ENCODE data around the gene RPL39L. TPM values are rescaled to one million over a fixed set of nuclear protein-coding genes. Genes with fewer than 3 reads are reported as not detected.

RPL39L gene
- total and polyA plus RNA-seq, 7 donors: 8.4 to 27.7 (median 20.6) TPM

GRCh38 chr3:187162265-187162953 lies 23.1 kb upstream of the RPL39L start:
- Histone ChIP-seq H3K27ac (no peak overlapping the region), H3K4me3 (no peak overlapping the region), H3K36me3 (no peaks in the 10 kb centered on the region), H3K27me3 (no peaks in the 10 kb centered on the region), H3K4me1 (peaks cover 0 to 10% (median 4%) of the 10 kb centered on the region in 4 donors), H3K9me3 (peaks cover 0 to 5% (median 0%) of the 10 kb centered on the region in 4 donors)
- 65 to 68% methylated on average over 6 of the region's 6 CpGs for WGBS, 2 donors
- TF ChIP-seq POLR2AphosphoS5 (IDR thresholded peaks at IDR 0.05) (no peak), EP300 (IDR thresholded peaks at IDR 0.05) (no peak)
- no peak for DNase-seq
- intact Hi-C loops (cut with DNase I): no loop called here

DNA sequence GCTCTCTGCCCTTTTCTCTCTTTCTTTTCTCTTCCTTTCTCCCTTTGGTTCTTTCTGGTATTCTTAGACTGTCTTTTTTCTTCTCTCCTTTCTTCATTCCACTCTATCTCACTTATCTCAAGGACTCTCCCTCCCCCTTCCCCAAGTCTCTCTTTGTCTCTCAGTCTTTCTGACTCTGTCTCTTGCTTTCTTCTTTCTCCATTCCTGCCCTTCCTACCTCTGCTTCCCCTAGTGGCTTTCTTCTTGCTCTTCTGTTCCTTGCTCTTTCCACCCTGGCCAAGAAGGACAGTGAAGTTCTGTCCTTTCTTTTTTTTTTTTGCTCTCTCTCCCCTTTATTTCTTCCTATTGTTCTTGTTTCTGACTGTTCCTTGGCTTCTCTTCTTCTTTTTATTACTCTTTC lies 22.3 kb upstream of the RPL39L start:
- DNase-seq: no peak
- no peak overlapping the region for H3K4me3 ChIP-seq
- H3K27me3 ChIP-seq: no peaks in the 10 kb centered on the region
- peaks cover 0 to 5% (median 0%) of the 10 kb centered on the region in 4 donors for H3K9me3 ChIP-seq
- peaks cover 0 to 5% (median 0%) of the 10 kb centered on the region in 4 donors for H3K4me1 ChIP-seq
- intact Hi-C loops (cut with DNase I): no loop called here
- TF ChIP-seq POLR2A (IDR thresholded peaks at IDR 0.05): no peak
- TF ChIP-seq POLR2AphosphoS5 (IDR thresholded peaks at IDR 0.05): no peak
- no peak for TF ChIP-seq CTCF (IDR thresholded peaks at IDR 0.05)
- no peak for TF ChIP-seq EP300 (IDR thresholded peaks at IDR 0.05)
- no peak overlapping the region for H3K27ac ChIP-seq
- no peaks in the 10 kb centered on the region for H3K36me3 ChIP-seq

GRCh38 chr3:187150599-187150998 lies 11.3 kb upstream of the RPL39L start:
- Histone ChIP-seq H3K27me3 (no peaks in the 10 kb centered on the region), H3K36me3 (no peaks in the 10 kb centered on the region), H3K4me3 (no peak overlapping the region), H3K4me1 (no peaks in the 10 kb centered on the region), H3K9me3 (peaks cover 0 to 8% (median 0%) of the 10 kb centered on the region in 4 donors), H3K27ac (no peak overlapping the region)
- intact Hi-C loops (cut with DNase I): no loop called here
- DNase-seq: no peak
- TF ChIP-seq POLR2A (IDR thresholded peaks at IDR 0.05): no peak
- TF ChIP-seq POLR2AphosphoS5 (IDR thresholded peaks at IDR 0.05): no peak
- no peak for TF ChIP-seq CTCF (IDR thresholded peaks at IDR 0.05)
- TF ChIP-seq EP300 (IDR thresholded peaks at IDR 0.05): no peak
- 83 to 85% methylated on average over 2 of the region's 2 CpGs for WGBS, 2 donors

- Histone ChIP-seq H3K4me3 (no peak overlapping the region), H3K27me3 (no peaks in the 10 kb centered on the region), H3K4me1 (no peaks in the 10 kb centered on the region), H3K36me3 (no peaks in the 10 kb centered on the region), H3K9me3 (peaks cover 0 to 8% (median 1%) of the 10 kb centered on the region in 4 donors), H3K27ac (no peak overlapping the region)
- DNase-seq: no peak
- TF ChIP-seq EP300 (IDR thresholded peaks at IDR 0.05): no peak
- TF ChIP-seq CTCF (IDR thresholded peaks at IDR 0.05): no peak
- 97% methylated on average over 7 of the region's 7 CpGs for WGBS, 2 donors
- intact Hi-C loops (cut with DNase I): no loop called here
These were observed 10.9 kb upstream of the RPL39L start for GRCh38 chr3:187150186-187150585.

GRCh38 chr3:187146389-187146788 lies 7.1 kb upstream of the RPL39L start:
- no peak for TF ChIP-seq EP300 (IDR thresholded peaks at IDR 0.05)
- no peak for TF ChIP-seq POLR2A (IDR thresholded peaks at IDR 0.05)
- no peak for TF ChIP-seq POLR2AphosphoS5 (IDR thresholded peaks at IDR 0.05)
- TF ChIP-seq CTCF (IDR thresholded peaks at IDR 0.05): no peak
- DNase-seq: no peak
- WGBS, 2 donors: 87 to 89% methylated on average over 3 of the region's 3 CpGs
- intact Hi-C loops (cut with DNase I): no loop called here
- no peak overlapping the region for H3K27ac ChIP-seq
- H3K4me3 ChIP-seq: no peak overlapping the region
- H3K36me3 ChIP-seq: no peaks in the 10 kb centered on the region
- H3K27me3 ChIP-seq: no peaks in the 10 kb centered on the region
- H3K4me1 ChIP-seq: no peaks in the 10 kb centered on the region
- H3K9me3 ChIP-seq: peaks cover 0 to 8% (median 0%) of the 10 kb centered on the region in 4 donors
